Glutamatergic neuron (in vitro differentiated cells): Measurements from ENCODE around the gene C11orf24. TPM values are rescaled to one million over a fixed set of nuclear protein-coding genes. Genes with fewer than 3 reads are reported as not detected.
"Not testable (repeated sequence)": the region's sequence is repeated elsewhere in the genome, so short reads cannot be mapped to it uniquely, and the experiment has no call there.

Source experiments
- DNase-seq: peaks from one replicate; pipeline ENCODE4 v3.0.0; 2022
- H3K27ac Mint-ChIP-seq: one replicate; pipeline ENCODE4 v1.8.0; 2020; ENCODE audit warnings: mild to moderate bottlenecking, mixed read lengths, inconsistent platforms; ENCODE audit not compliant: unreplicated experiment
- H3K27me3 Mint-ChIP-seq: one replicate; pipeline ENCODE4 v1.8.0; 2020; ENCODE audit warnings: mild to moderate bottlenecking, moderate library complexity, mixed read lengths, inconsistent platforms; ENCODE audit not compliant: unreplicated experiment
- H3K36me3 Mint-ChIP-seq: one replicate; pipeline ENCODE4 v1.8.0; 2020; ENCODE audit warnings: mild to moderate bottlenecking, mixed read lengths, inconsistent platforms; ENCODE audit not compliant: unreplicated experiment
- H3K4me1 Mint-ChIP-seq: one replicate; pipeline ENCODE4 v1.8.0; 2020; ENCODE audit warnings: mild to moderate bottlenecking, low read depth, mixed read lengths, inconsistent platforms; ENCODE audit not compliant: unreplicated experiment
- H3K4me3 Mint-ChIP-seq: one replicate; pipeline ENCODE4 v1.8.0; 2020; ENCODE audit warnings: mild to moderate bottlenecking, mixed read lengths, inconsistent platforms; ENCODE audit not compliant: unreplicated experiment
- H3K9me3 Mint-ChIP-seq: one replicate; pipeline ENCODE4 v1.8.0; 2020; ENCODE audit warnings: mild to moderate bottlenecking, moderate library complexity, mixed read lengths, inconsistent platforms; ENCODE audit not compliant: unreplicated experiment
- total RNA-seq: library from RNA; stranded (reverse); fragmentation: NEBNext Ultra II Directional; extraction: Animal tissue kit (Norgen Biotek cat#: 25700); gene quantifications from one replicate; pipeline ENCODE4 v1.2.1, GENCODE V29; 2021; ENCODE audit not compliant: unreplicated experiment
- TF ChIP-seq, protein P1 (sequence below): fragments of 200-600 bp; sonication (generic); IDR thresholded peaks from one replicate; pipeline ENCODE4 v1.5.0; 2021; ENCODE audit not compliant: partially characterized antibody, unreplicated experiment

Gene C11orf24
- total RNA-seq, 1 donor from 2014 or later = 58.4 TPM

DNA sequence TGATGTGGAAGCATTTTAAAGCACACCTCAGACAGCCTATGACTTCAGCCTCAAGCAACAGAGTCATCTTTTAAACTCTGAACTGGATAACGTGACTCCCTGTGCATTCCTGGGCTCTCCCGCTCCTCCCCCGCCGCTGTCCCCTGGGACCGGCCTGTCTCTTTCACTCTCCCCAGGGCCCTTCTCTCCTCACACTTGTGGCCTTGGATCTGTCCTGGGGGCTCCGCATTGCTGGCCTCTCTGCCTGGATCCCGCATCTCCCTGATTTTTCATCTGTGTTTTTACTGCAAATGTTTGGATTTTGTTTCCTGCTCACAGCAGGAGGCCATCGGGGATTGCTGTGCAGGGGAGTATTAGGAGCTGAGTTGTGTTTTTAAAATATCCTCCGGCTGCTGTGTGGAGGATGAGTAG, 15.4 kb downstream of the C11orf24 start:
- no peak for DNase-seq
- Mint-ChIP-seq H3K36me3 (no peaks in the 10 kb centered on the region), H3K27ac (no peak overlapping the region), H3K27me3 (peaks cover 2% of the 10 kb centered on the region), H3K4me1 (peaks cover 13% of the 10 kb centered on the region), H3K4me3 (peak overlapping the region; percentile 15), H3K9me3 (peaks cover 4% of the 10 kb centered on the region)
- TF ChIP-seq, protein P1, sequence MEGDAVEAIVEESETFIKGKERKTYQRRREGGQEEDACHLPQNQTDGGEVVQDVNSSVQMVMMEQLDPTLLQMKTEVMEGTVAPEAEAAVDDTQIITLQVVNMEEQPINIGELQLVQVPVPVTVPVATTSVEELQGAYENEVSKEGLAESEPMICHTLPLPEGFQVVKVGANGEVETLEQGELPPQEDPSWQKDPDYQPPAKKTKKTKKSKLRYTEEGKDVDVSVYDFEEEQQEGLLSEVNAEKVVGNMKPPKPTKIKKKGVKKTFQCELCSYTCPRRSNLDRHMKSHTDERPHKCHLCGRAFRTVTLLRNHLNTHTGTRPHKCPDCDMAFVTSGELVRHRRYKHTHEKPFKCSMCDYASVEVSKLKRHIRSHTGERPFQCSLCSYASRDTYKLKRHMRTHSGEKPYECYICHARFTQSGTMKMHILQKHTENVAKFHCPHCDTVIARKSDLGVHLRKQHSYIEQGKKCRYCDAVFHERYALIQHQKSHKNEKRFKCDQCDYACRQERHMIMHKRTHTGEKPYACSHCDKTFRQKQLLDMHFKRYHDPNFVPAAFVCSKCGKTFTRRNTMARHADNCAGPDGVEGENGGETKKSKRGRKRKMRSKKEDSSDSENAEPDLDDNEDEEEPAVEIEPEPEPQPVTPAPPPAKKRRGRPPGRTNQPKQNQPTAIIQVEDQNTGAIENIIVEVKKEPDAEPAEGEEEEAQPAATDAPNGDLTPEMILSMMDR = no peak

DNA sequence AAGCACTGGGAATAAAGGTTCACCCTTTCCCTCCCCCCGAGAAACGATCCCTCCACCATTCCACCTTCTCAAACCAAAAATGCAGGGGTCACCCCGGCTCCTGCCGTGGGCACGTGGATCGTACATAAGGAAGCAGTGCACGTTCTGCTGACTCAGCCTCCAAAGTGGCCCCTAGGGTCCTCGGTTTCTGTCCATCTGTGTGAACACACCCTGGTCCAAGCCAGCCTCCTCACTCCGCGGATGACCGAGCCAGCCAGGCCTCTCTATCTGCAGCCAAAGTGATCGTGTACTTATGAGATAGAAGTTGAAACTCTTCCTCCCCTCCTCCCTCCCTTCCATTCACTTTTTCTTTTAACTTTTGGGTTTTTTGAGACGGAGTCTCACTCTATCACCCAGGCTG, 16.2 kb downstream of the C11orf24 start:
- peaks cover 2% of the 10 kb centered on the region for H3K27me3 Mint-ChIP-seq
- no peak overlapping the region for H3K27ac Mint-ChIP-seq
- peaks cover 12% of the 10 kb centered on the region for H3K4me1 Mint-ChIP-seq
- H3K36me3 Mint-ChIP-seq = peaks cover under 1% of the 10 kb centered on the region
- H3K4me3 Mint-ChIP-seq = no peak overlapping the region
- DNase-seq = no peak
- H3K9me3 Mint-ChIP-seq = peaks cover 4% of the 10 kb centered on the region
- TF ChIP-seq, protein P1 = no peak

GRCh38 chr11:68254421-68254820, 17.4 kb downstream of the C11orf24 start:
- TF ChIP-seq, protein P1 = no peak
- peaks cover 11% of the 10 kb centered on the region for H3K36me3 Mint-ChIP-seq
- no peak overlapping the region for H3K4me3 Mint-ChIP-seq
- H3K4me1 Mint-ChIP-seq = peaks cover 10% of the 10 kb centered on the region
- peaks cover 3% of the 10 kb centered on the region for H3K27me3 Mint-ChIP-seq
- peaks cover 6% of the 10 kb centered on the region for H3K9me3 Mint-ChIP-seq
- no peak for DNase-seq
- H3K27ac Mint-ChIP-seq = no peak overlapping the region

DNA sequence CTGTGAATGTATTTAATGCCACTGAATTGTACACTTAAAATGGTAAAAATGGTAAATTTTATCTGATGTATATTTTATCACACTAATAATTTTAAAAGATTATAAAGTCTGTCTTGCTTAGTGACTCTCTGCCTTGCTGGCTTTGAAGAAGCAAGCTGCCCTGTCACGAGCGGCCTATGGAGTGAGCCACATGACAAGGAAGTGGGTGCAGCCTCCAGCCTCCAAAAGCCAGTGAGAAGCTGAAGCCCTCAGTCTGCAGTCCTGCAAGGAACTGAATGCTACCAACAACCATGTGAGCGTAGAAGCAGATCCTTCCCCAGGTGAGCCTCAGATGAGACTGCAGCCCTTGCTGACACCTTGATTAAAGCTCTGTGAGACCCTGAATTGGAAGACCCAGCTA, 20.0 kb downstream of the C11orf24 start:
- no peak for DNase-seq
- Mint-ChIP-seq H3K9me3 (peaks cover 4% of the 10 kb centered on the region), H3K4me3 (no peak overlapping the region), H3K4me1 (peaks cover 10% of the 10 kb centered on the region), H3K27me3 (peaks cover 2% of the 10 kb centered on the region), H3K36me3 (peaks cover 12% of the 10 kb centered on the region), H3K27ac (no peak overlapping the region)
- TF ChIP-seq, protein P1 = no peak

DNA sequence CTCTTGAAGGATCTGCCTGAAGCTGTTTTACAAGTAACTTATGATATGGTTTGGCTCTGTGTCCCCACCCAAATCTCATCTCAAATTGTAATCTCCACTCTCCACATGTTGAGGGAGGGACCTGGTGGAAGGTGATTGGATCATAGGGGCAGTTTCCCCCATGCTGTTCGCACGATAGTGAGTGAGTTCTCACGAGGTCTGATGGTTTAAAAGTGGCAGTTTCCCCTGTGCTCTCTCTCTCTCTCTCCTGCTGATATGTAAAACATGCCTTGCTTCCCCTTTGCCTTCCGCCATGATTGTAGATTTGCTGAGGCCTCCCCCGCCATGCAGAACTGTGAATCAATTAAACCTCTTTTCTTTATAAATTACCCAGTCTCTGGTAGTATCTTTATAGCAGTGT, 26.9 kb downstream of the C11orf24 start:
- H3K27me3 Mint-ChIP-seq, H3K4me1 Mint-ChIP-seq, H3K36me3 Mint-ChIP-seq, H3K27ac Mint-ChIP-seq, H3K9me3 Mint-ChIP-seq, DNase-seq, H3K4me3 Mint-ChIP-seq: not testable (repeated sequence)

DNA sequence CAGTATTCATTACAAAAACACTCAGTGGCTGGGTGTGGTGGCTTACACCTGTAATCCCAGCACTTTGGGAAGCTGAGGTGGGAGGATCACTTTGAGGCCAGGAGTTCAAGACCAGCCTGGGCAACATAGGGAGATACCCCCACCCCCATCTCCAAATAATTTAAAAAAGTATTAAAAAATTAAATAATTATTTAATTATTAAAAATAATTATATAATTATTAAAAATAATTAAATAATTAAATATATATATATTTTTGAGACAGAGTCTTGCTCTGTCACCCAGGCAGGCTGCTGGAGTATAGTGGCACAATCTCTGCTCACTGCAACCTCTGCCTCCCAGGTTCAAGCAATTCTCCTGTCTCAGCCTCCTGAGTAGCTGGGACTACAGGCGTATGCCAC, 27.9 kb downstream of the C11orf24 start:
- not testable (repeated sequence) for H3K4me1 Mint-ChIP-seq, H3K36me3 Mint-ChIP-seq, H3K9me3 Mint-ChIP-seq, H3K27me3 Mint-ChIP-seq, DNase-seq, H3K4me3 Mint-ChIP-seq, H3K27ac Mint-ChIP-seq
